Renal cortex interstitium (tissue), 11 donors: Measurements from ENCODE around the gene ZDHHC14. TPM values are rescaled to one million over a fixed set of nuclear protein-coding genes. Genes with fewer than 3 reads are reported as not detected.
"Not testable (repeated sequence)": the region's sequence is repeated elsewhere in the genome, so short reads cannot be mapped to it uniquely, and the experiment has no call there.

Source experiments
- DNase-seq, 11 donors: peaks; one replicate each; pipeline ENCODE4 v3.0.0-alpha.2; 2013; ENCODE audit warnings: low read depth in 9 of 11, low spot score in 4 of 11; ENCODE audit errors: extremely low read depth in 1 of 11
- polyA plus RNA-seq, 3 donors: library from polyadenylated mRNA; unstranded; fragments of 120-200 nt; gene quantifications; one replicate each; pipeline ENCODE4 v1.2.1, GENCODE V29; 2013; ENCODE audit not compliant: insufficient read length in 3 of 3

ZDHHC14 gene
- polyA plus RNA-seq, 3 donors = 14.8 to 22.4 (median 17.9) TPM

DNA sequence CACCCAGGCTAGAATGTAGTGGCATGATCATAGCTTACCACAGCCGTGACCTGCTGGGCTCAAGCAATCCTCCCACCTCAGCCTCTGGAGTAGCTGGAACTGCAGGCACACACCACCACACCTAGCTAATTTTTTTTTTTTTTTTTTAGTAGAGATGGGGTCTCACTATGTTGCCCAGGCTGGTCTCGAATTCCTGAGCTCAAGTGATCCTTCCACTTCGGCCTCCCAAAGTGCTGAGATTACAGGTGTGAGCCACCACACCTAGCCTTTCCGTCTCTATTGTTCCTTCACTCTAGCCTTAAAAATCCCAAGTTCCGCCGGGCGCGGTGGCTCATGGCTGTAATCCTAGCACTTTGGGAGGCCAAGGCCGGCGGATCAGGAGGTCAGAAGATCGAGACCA, 14.2 kb downstream of the ZDHHC14 start:
- not testable (repeated sequence) for DNase-seq

DNA sequence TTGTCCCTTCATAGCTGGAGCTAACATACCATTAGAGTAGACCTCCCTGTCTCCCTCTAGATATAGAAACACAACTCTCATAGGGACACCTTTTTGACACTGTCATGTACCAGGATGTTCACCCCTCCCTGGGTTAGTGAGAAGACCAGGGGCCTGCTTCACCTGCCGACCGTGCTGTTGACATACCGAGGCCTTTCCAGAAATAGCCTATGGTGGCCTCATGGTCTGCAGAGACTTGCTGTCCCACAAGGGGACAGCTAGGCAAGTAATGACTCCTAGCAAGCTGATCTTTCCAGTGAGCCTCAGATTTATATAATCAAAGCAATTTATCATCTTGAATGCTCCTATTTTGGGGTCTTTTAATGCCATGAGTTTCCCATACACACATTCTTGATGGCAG, 15.0 kb downstream of the ZDHHC14 start:
- no peak for DNase-seq

DNA sequence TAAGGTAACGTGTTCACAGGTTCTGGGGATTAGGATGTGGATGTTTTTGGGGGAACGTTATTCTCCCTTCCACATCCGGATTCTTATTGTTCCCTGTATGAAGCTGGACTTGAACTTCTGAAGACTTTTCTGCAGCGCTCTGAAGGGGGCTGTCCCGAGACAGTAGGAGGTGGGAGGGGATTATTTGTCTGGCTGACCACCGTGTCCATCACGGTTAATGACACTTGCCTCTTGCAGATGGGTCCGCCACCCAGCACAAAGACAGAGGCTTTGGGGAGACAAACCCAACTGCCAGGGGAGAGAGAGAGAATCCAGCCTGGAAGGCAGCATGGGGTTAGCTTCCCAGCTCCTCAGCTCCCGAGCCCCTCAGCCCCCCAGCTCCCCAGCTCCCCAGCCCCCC, 16.7 kb downstream of the ZDHHC14 start:
- no peak for DNase-seq

DNA sequence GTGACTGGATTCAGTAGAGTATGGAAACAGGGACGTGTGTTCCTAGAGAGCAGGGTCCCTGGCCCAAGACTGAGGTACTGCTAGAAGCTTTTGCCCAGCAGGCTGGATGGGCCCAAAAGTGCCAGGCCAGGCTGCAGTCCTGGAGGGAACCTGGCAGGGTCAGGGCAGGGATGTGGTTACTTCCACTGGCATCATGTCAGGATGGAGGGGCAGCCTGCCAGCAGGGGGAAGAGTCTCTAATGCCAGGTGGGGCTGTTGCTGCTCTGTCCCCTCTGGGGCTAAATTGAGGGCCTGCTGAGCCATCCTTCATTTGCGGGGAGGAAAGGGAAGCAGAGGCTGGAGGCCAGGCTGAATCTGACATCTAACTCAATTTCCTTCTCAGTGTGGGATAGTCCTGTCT, 17.2 kb downstream of the ZDHHC14 start:
- no peak for DNase-seq

DNA sequence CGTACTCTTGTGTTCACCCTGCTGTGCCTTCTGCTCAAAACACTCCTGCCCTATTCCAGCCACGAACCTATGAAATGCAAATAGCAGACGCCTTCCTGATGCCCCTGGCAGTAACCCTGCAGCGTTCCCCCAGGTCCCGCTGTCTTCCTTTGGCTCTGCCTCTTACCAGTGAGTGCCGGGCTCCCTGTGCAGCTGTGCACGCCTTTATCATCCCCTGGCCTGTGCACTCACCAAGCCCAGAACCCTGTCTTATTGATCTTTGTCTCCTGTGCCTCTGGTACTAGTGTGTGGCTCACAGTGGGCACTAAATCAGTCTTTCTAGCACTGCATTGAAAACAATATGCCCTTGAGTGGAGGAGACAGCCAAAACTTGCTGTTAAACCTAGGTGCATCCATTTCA, 19.7 kb downstream of the ZDHHC14 start:
- DNase-seq = no peak

DNA sequence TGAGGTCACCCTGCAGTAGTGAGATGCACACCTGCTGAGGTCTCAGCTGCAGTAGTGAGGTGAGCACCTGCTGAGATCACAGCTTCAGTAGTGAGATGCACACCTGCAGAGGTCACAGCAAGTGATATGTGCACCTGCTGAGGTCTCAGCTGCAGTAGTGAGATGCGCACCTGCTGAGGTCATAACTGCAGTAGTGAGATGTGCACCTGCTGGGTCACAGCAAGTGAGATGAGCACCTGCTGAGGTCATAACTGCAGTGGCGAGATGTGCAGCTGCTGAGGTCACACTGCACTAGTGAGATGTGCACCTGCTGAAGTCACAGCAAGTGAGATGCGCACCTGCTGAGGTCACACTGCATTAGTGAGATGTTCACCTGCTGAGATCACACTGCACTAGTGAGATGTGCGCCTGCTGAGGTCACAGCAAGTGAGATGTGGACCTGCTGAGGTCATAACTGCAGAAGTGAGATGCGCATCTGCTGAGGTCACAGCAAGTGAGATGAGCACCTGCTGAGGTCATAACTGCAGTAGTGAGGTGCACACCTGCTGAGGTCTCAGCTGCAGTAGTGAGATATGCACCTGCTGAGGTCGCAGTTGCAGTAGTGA, 20.8 kb downstream of the ZDHHC14 start:
- no peak for DNase-seq

DNA sequence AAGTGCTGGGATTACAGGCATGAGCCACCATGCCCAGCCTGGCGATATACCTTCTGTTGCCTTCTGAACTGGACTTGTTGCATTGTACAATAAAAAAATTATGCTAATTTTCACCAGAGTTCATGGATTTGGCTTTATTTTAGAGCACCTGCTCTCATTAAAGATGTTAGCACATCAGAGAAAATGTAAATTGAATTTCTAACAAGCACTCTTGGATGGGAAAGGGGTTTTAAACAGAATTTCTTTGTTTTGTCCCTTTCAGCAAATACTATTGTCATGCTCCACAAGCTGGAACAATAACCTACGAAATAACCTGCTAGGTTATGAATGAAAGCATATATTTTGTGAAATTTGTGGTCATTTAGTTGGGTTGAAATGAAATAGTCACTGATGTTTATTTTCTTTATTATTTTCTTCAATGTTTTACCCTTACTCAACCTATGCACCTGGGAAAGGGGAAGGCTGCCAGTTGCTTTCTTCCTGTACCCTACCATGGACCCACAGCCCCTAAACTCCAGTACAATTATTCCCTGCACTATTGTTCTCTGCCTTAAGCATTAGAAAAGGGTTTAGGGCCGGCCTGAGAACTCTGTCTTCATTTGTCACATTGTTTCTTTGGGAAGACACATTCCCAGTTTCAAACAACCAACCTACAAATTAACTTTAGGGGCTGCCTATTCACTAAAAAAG, 22.2 kb downstream of the ZDHHC14 start:
- DNase-seq = no peak

DNA sequence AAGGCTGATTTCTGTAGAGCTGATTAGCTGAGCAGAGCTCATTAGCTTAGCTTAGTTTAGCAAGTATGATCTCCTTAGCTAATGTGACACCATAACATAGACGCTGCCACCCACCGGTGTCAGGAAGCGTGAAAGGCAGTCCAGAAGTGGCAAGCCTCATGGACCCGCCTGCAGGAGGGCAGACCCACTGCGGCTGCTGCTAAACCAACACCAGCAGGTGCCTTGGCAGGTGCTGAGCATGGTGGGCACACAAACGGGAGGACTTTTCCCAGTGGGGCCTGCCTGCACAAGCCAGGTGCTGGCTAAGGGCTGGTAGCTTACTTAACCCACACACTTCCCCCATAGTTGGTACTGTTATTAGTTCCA, 22.7 kb downstream of the ZDHHC14 start:
- DNase-seq = no peak

DNA sequence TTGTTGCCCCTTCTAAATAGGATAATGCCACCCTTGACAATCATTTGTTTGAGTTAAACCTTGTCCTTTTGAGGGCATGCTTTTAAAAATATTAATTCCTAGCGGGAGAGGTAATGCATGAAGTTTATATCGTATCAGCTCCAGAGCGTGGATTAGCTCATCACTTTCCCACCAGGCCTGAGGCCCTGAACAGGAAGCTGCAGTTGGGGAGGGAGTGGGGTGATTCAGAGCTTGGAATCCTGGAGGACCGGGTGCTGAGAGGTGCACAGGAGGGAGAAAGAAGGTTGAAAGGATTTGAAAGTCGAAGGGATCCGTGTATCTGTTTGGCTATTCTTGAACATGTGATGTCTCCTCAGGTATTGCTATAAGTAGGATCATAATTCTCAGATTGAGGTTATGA, 25.0 kb downstream of the ZDHHC14 start:
- DNase-seq = no peak

DNA sequence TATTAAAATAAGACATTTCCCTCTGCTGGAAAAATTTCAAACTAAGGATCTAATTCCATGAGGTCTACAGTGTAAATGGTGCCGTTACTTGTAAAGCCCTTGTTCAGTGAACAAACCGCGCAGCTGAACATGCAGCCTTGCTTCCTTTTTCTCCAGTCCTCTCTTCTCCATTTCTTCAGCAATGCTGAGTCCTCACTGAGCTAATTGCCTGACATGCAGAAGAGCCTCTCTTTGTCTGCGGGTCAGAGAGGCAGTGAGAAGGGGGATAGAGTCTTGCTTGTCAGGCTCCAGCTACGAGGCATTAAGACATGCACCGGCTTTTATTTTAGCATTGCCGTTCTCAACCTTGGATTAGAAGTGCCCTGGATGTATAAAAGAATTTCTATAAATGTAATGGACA, 25.7 kb downstream of the ZDHHC14 start:
- DNase-seq = no peak

DNA sequence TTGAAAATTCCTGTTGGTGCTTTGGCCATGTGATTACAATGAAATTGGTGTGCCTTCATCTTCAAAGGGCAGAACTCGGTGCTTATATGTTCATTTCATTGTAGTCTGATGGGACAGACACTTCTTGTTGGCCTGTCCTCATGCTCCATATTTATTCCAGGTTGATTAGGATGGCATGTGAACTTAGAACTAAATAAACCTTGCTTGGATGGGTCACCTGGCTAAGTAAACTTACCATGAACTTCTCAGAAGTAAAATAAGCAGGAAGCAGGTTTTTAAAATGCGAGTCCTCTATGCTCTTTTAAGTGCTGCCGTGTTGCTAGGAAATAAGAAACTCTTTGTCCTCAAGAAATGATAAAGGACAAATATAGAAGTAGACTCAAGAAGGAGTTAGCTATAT, 26.7 kb downstream of the ZDHHC14 start:
- no peak for DNase-seq

DNA sequence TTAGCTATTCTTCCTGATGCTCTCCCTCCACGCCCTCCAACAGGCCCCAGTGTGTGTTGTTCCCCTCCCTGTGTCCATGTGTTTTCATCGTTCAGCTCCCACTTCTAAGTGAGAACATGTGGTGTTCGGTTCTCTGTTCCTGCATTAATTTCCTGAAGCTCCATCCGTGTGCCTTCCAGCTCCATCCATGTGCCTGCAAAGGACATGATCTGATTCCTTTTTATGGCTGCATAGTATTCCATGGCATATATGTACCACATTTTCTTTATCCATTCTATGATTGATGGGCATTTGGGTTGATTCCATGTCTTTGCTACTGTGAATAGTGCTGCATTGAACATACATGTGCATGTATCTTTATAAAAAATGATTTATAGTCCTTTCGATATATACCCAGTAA, 27.4 kb downstream of the ZDHHC14 start:
- DNase-seq = not testable (repeated sequence)

DNA sequence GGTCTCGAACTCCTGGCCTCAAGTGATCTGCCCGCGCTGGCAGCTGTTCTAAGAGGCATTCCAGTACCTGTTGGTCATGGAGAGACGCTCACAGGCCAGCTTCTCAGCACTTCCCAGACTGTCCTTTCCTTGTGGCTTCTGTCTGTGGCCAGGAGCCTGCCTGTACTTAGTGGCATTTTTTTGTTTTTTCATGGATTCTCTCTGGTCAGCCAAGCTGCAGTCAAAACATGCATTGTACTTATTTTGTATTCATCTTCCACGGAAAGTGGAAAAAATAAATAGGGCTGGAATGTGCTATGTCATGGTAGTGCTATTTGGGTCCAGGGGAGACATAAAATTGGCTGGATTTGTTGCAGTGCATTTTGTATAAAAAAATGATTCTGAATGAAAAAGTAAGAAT, 29.1 kb downstream of the ZDHHC14 start:
- DNase-seq = no peak

DNA sequence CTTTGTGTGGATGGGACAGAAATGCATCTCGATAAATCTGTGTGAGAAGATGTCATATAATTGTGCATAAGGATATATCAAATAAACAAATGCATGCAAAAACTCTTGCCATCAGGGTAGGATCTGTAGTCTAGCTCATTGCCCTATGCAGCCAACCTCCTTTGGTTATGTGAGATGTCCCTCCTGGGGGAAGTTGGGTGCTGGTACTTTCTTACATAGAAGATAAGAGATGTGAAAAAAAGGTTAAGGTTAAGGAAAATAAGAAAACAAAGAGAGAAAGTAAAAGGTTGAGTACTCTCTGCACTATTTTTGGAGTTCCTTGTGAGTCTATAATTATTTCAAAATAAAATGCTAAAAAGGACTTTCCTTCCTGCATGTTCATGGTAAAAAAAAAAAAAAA, 30.4 kb downstream of the ZDHHC14 start:
- no peak for DNase-seq

DNA sequence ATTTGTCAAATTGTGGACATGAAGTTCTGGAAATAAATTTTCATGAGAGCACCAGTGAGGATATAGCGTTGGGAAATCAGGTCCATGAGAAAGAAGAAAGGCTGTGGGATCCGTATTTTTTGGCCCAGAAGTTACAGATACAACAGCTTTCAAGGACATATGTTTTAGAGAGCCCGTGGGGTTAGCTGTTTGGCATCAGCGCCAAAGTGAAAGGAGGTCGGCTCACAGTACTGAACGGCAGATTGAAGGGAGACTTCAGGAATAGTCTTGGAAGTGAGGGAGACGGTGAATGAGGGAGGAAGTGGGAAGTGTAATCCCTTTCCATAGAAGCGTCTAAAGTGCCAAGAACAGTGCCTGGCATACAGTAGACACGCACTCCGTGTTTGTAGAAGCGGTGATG, 31.8 kb downstream of the ZDHHC14 start:
- no peak for DNase-seq

DNA sequence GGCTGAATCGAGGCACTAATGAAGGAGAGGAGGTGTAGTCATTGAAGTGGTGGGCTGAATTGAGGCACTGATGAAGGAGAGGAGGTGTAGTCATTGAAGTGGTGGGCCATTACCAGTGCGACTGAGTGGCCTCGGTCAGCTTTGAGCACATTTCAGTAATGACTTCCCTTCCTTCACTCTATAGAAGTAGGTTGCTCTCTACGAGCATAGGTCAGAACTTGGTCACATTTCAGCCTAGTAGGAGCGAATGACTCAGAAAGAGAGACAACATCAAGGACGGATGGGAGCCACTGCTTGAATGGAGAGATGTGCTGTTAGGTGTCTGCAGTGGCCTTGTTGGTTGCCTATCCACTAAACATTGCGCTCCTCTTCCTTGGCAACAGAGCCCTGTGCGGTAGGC, 39.5 kb downstream of the ZDHHC14 start:
- DNase-seq = no peak

DNA sequence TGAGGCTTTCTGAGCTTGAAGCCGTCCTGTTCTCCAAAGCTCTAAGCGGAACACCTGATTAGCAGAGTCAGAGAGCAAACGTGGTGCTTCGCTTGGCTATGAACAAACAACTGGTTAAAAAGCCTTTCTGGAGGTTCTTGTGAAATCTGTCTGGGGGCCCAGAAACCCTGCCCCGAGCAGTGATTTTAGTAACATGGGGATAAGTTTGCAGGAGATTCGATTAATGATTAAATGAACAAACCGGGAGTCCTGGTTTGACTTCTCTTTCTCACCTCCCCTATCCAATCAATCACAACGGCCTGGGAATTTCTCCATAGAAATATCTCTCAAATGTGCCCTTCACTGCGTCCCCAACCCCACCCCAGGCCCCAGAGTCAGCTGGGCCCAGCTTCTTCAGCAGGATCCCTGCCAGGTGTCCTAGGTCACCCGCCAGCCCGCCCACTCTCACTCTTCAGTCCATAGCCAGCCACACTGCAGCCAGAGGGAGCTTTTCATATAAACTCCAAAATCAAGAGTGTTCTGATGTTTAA, 43.6 kb downstream of the ZDHHC14 start:
- DNase-seq = no peak

DNA sequence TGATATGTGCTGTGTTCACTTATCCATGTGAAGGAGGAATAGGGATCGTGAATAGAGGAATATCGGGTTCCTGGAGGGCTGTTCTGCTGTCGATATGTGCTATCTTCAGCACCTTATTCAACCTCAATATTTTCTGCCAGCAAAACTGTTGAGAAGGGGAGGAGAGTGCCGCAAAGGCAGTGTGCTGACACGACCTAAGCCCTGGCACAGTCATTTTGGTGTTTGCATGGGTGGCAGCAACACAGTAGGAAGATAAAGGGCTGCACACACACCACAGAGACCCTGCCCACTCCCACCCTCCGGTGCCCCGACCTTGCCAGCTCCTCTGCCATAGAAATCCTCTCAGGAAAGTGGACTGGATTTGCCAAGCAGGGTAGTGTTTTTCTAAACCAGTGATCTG, 47.0 kb downstream of the ZDHHC14 start:
- DNase-seq = no peak

DNA sequence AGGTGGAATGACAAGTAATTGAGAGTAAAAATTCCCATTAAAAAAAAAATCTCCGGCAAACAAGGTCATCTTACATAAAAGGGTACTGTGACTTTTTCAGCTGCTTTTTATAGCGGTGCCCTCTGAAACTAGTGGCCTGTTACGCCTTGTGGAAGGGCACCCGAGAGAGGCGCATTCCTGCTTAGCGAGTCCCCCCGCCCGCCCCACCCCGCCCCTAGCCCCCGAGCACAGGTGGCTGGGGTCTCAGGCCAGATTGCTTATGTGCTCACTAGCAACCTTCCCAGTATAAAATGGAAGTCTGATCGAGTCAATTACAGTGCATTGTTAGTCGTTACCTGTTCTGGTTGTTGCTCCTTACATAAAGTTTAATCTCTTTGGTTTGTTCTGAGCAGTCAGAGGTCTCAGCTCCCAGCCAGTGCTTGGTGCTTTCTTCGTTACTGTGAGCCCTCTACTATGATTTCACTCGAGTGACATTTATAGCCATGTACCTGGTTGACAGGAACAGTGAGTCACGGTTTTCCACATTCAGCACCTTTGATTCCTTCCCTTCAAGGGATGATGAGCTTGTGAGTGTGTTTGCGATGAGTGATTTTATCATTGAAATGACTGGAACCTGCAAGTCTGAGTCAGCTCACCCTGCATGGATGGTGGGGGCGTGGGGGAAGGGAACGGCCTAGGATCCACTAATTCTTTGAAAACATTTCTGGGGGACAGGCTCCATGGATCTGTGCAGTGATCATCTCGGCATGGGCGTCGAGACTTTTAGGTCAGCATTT, 47.6 kb downstream of the ZDHHC14 start:
- DNase-seq = no peak

DNA sequence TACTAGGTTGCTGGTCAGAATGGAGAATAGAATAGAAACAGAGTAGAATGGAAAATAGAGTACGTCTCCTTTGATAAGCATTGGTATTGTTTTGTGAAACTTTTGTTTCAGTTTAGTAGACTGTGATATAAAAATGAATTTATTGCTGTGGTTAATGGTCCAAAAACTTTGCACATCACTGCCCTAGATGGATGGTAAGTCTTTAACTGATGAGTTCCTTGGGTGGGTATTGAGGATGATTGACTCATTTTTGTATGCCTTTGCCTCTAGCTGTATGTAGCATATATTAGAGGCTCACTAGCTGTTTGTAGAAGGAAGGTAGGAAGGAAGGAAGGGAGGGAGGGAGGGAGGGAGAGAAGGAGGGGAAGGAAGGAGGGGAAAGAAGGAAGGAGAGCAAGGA, 48.3 kb downstream of the ZDHHC14 start:
- DNase-seq = no peak
